Hindlimb muscle (tissue), 1 donor: ENCODE measurements around the gene ILKAP. TPM values are rescaled to one million over a fixed set of nuclear protein-coding genes. Genes with fewer than 3 reads are reported as not detected.
A peak's percentile ranks its signal among the peaks of the same experiment; 100 is the strongest.

Experiments used
- DNase-seq: peaks from one replicate; pipeline ENCODE4 v3.0.0-alpha.2; 2013
- polyA plus RNA-seq: library from polyadenylated mRNA; unstranded; fragments of 120-200 nt; gene quantifications from one replicate; pipeline ENCODE4 v1.2.1, GENCODE V29; 2013; ENCODE audit not compliant: insufficient read length

The ILKAP gene
- polyA plus RNA-seq: 36.4 TPM

GRCh38 chr2:238203094-238203972 is at the start of gene ILKAP:
ILKAP (minus strand) TSS chr2:238203695; CDS start chr2:238203553, 142 bp downstream.
- DNase-seq: peak; percentile 89

GRCh38 chr2:238252766-238253630 is 49.5 kb upstream of the ILKAP start:
- no peak for DNase-seq

GRCh38 chr2:238251986-238252385 is 48.5 kb upstream of the ILKAP start:
- no peak for DNase-seq

DNA sequence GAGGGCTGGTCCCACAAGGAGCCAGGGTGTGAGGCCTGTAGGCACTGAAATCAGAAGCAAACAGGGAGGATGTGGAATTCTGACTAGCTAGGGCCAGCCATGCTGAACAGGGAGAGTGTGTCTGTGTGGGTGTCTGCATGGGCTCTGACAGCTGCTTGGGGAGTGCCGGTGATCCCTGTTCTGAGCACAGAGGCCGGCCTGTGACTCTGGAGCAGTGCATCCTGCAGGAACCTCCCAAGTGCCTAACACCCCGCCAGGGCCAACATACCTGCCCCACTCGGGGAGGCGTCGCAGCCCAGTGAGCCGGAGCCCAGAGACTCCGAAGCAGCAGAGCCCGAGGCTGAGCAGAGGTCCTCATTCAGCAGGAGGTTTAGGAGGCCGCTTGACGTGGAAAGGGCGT is 47.8 kb upstream of the ILKAP start:
- DNase-seq: no peak

- DNase-seq: no peak
Observed at GRCh38 chr2:238250896-238251295, 47.4 kb upstream of the ILKAP start.

- no peak for DNase-seq
Observed at GRCh38 chr2:238247841-238248453, 44.5 kb upstream of the ILKAP start.

- DNase-seq: no peak
Observed at GRCh38 chr2:238247002-238247822, 43.7 kb upstream of the ILKAP start.

DNA sequence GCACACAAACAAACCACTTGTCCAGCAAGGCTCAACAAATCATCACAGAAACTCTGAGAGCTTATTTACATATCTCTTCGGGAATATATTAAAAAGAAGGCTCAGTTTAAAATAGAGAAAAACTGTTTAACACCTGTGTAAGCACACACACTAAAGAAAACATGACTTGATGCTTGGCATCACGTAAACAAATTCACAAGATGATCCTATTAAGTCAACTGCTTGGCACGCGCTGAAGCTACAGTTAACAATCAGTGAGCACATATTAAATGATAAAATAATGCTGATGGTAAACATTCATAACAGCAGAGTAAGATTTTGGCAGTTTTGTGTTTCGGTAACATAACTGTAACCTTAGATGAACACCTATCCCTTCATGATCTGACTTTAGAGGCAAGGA is 40.7 kb upstream of the ILKAP start:
- DNase-seq: no peak

DNA sequence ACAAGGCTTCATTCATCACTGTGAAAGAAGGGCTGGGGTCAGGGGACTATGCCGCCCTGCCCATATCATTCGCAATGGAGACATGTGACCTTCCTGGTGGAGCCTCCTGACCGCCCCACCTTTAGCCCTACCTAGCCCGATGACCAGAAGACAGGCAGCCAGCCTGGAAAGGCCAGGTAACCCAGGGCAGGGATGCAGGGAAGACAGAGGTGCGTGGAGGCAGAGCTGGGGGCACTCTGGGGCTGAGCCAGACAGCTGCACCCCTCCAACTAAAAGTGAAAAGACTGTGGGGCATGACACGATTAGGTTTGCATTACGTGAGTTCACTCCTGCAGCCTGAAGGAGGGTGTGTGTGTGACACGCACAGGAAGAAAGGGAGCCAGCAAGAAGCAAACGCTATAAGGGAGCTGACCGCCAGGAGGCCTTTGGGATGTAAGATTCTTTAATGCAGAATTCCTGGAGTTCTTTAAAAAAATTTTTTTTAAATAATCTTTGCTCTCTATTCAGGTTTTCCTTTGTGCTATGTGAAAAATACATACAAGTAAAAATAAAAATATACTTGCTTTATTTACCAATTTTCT is 40.1 kb upstream of the ILKAP start:
- no peak for DNase-seq

- no peak for DNase-seq
Observed at GRCh38 chr2:238242731-238243495, 39.4 kb upstream of the ILKAP start.

GRCh38 chr2:238241970-238242369 is 38.5 kb upstream of the ILKAP start:
- no peak for DNase-seq

DNA sequence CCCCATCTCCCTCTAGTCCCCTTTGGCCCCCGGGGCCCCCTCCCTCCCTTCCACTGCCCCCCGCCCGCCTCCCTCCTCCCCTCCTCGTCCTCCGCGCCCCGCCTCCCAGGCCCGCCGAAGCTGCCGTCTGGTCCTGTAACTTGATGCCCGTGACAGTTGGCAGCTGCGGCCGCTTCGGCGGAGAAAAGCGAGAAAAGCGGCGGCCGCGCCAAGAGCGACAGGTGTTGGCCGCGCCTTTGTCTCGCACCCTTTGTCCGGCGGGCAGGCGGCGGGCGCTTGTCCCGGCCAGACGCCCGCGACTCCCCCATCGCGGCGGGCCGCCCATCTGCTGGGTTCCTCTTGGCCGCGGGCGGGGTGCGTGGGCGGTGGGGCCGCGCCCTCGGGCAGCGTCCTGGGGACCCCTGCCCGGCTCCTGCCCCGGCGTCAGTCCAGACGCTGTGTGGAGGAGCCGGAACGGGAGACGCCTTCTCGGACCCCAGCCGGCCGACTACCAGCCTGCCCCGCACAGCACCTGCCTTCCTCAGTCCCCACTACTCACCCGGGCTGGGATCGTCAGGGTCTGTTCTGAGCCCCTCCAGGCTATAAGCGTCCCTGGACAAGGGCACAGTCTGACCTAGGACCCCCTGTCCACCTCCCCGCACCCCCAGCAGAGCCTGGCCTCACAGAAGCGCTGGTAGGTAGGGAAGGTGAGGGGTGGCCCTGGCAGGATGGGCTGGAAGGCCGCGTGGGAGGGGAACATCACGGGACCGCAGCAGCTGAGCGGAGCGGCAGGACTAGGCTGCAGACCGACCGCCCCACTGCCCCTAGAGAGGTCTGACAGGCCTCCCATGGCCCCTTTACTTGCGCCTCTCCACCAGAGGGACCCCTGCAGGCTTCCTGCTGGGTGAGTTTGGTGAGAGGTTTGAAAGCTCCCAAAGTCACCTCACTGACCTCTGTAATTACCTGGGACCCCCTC is 37.5 kb upstream of the ILKAP start:
- peak; percentile 72 for DNase-seq

DNA sequence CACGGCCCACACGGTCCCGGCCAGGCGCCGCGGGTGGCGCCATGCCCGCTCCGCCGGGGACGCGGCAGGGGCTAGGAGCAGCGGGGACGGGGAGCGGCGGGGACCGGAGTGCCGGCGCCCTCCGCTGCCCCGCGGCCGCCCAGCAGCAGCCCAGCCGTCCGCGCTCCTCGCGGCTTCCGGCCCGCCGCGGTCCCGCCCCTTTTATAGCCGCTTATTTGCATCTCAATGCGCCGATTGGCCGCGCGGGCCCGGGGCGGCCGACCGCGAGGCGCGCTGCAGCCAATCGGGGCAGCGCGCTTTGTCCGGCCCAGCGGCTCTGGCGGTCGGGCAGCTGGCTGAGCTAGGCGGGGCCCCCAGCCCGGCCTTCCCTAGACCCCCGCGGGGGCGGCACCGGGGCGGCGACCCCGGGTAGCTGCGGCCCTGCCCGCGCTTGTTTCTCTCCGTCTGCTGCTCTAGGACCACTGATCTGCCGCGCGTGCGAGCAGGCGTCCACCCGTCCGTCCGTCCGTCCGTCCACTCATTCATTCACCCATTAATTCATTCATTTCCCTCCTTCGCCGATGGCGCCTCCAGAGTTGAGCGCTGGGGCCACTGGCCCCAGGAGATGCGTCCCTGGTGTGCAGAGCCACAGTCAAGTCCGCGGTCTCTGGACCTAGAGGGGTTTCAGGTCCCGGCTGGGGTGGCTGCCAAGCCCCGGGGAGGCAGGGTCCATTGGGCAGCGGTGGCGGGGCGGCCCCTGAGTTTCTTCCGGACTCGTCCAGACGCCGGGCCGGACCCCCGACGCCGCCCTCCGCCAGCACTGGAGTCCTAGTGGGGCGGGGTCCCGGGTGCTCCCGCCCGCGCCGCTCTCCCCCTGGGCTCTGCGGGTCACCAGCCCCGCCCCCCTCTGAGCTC is 36.6 kb upstream of the ILKAP start, which contains the start of gene HES6:
HES6 (minus strand) TSS at position 176 of the 894 bp plus-strand sequence; CDS start at position 43, 133 bp downstream.
- peak; percentile 92 for DNase-seq

- DNase-seq: no peak
Observed at GRCh38 chr2:238239543-238239862, 36.0 kb upstream of the ILKAP start.

DNA sequence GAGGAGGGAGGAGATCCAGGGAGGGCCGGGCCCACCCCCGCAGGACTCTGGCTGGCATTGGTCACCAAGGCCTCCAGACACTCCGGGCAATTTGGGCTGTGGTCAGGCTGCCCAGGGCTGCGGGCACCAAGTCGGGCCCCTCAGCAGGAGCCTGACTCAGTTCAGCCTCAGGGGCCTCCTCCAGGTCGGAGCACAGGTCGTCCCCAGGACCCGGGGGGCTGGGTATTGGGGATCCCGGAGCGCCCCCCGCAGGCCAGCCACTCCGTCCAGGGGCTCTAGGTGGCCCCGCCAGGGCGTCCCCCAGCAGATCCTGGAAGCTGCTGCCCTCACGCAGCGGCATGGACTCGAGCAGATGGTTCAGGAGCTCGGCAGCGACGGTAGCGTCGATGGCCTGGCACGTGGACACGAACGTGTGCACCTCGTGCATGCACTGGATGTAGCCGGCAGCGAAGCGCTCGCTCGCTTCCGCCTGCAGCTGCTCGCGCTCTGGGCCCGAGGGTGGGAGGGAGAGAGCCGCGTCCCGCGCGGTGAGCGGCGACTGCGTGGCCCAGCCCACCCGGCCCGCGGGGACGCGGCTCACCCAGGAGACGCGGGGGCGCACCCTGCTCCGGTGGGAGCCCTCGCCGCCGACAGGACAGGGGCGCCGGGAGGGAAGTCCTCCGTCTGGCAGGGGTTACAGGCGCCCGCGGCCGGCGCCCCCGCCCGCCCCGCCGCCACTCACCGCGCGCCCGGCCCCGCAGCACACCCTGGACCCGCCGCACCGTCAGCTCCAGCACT is 35.5 kb upstream of the ILKAP start:
- DNase-seq: no peak

DNA sequence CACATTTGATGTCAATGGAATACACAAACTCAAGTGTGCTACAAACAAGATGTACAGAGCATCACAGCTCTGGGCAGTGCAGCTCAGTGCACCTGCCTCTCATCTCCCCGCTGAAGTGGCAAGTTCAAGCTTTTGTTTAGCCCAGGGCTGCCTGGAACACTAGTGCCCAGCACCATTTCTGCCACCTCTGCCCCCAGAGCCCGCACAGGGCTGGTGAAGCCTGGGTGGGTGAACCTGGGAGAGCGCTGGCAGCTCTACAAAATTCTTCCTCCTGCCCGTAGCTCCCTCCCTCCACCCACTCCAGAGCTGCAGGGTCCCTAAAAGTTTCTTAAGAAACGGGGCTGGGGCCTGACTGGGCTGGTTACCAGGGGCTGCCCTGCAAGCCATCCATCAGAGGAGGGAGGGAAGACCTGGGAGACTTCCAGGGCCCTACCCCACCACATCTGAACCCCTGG is 34.8 kb upstream of the ILKAP start:
- no peak for DNase-seq

- no peak for DNase-seq
Observed at GRCh38 chr2:238237431-238238135, 34.1 kb upstream of the ILKAP start.
